Right lobe of liver (tissue), 6 donors: ENCODE results near the gene NPY4R. TPM values are rescaled to one million over a fixed set of nuclear protein-coding genes. Genes with fewer than 3 reads are reported as not detected.
"Not testable (repeated sequence)": the region's sequence is repeated elsewhere in the genome, so short reads cannot be mapped to it uniquely, and the experiment has no call there.

Source experiments
- ATAC-seq, 4 donors: fragments of 200-7000 bp; cut with Tn5 transposase; one replicate each; pipeline ENCODE4 v1.9.1; 2020; ENCODE audit warnings: mild to moderate bottlenecking in 4 of 4, moderate library complexity in 4 of 4
- DNase-seq, 3 donors: peaks; one replicate each; pipeline ENCODE4 v3.0.0-alpha.2; 2020
- H3K27ac ChIP-seq, 3 donors: fragments of 200-600 bp; one replicate each; pipeline ENCODE4 v1.8.0; 2022
- H3K27me3 ChIP-seq, 2 donors: fragments of 200-600 bp; one replicate each; pipeline ENCODE4 v1.8.0; 2022
- H3K36me3 ChIP-seq, 4 donors: fragments of 200-600 bp; sonication (generic) in 1 of 4; one replicate each; pipeline versions ENCODE4 v1.5.1 to v1.8.0; 2017 to 2022; ENCODE audit warnings: control low read depth in 1 of 4
- H3K4me1 ChIP-seq, 4 donors: fragments of 200-600 bp; sonication (generic) in 1 of 4; one replicate each; pipeline versions ENCODE4 v1.5.1 to v1.8.0; 2017 to 2022; ENCODE audit warnings: control low read depth in 1 of 4
- H3K4me3 ChIP-seq, 3 donors: fragments of 200-600 bp; one replicate each; pipeline ENCODE4 v1.8.0; 2022
- H3K9me3 ChIP-seq, 4 donors: fragments of 200-600 bp; sonication (generic) in 1 of 4; one replicate each; pipeline versions ENCODE4 v1.5.1 to v1.8.0; 2017 to 2022; ENCODE audit warnings: control low read depth in 1 of 4
- CTCF ChIP-seq, 4 donors: fragments of 200-600 bp in 3 of 4; fragments of 450-650 bp in 1 of 4; IDR thresholded peaks; one replicate each; pipeline versions ENCODE4 v1.5.1 to v1.8.0; 2016 to 2022; ENCODE audit warnings: antibody characterized with exemption in 4 of 4, mild to moderate bottlenecking in 2 of 4
- WGBS: methylation state at CpG from one replicate; pipeline ENCODE4 v1.1.6; 2018; ENCODE audit warnings: low coverage, low lambda C conversion rate; ENCODE audit not compliant: insufficient coverage; ENCODE audit errors: missing lambda C conversion rate; 5-methylcytosine and 5-hydroxymethylcytosine counted together
- intact Hi-C, 2 donors: fragments of 100-400 bp; cut with DNase I; formaldehyde crosslinking; loops; one replicate each; pipeline versions ENCODE4 v1.11.2 to v1.14.1; 2022
- total RNA-seq, 6 experiments: library from RNA; depleted of rRNA in 2 of 6; stranded (reverse); fragments of >200 nt in 2 of 6; fragmentation: NEBNext Ultra II Directional in 3 of 6; extraction: Animal tissue kit (Norgen Biotek cat#: 25700) in 3 of 6; gene quantifications; one replicate each; pipeline versions ENCODE4 v1.1.0 to v1.2.4, GENCODE V29; 2016 to 2023
- donor health status: DM: no; HTN: yes; CAD: no.
- donor health status: DM: no; HTN: no; CAD: no.
- donor health status: DM: no; HTN: no; CAD: no.
- donor health status: DM: no; HTN: yes; CAD: no.
- donor health status: DM: no; HTN: yes; CAD: no.

Gene NPY4R
- total RNA-seq, 6 experiments from 2014 or later, result not detected

- H3K9me3 ChIP-seq, H3K27ac ChIP-seq, H3K4me1 ChIP-seq, DNase-seq, intact Hi-C loops, H3K4me3 ChIP-seq, H3K36me3 ChIP-seq, H3K27me3 ChIP-seq: not testable (repeated sequence)
- ATAC-seq, result peak; percentile 81 to 95 (median 88)
- no CpG with 5 or more reads among the region's 4 CpGs for WGBS
- TF ChIP-seq CTCF (IDR thresholded peaks at IDR 0.05), result peak in 3 of 4 donors; percentile 28 to 35 (median 30)
Measured at GRCh38 chr10:46468119-46468809, 2.5 kb upstream of the NPY4R start.

GRCh38 chr10:46463608-46464007 lies 2.1 kb downstream of the NPY4R start:
- intact Hi-C loops, DNase-seq, H3K4me3 ChIP-seq, H3K27me3 ChIP-seq, ATAC-seq, H3K36me3 ChIP-seq, H3K9me3 ChIP-seq, H3K4me1 ChIP-seq, H3K27ac ChIP-seq: not testable (repeated sequence)
- no CpG with 5 or more reads among the region's 2 CpGs for WGBS

GRCh38 chr10:46462276-46462675 lies 3.5 kb downstream of the NPY4R start:
- H3K27me3 ChIP-seq, ATAC-seq, H3K4me3 ChIP-seq, H3K27ac ChIP-seq, H3K4me1 ChIP-seq, H3K36me3 ChIP-seq, intact Hi-C loops, DNase-seq, H3K9me3 ChIP-seq: not testable (repeated sequence)
- 78% methylated on average over 6 of the region's 10 CpGs for WGBS

GRCh38 chr10:46459579-46459978 lies 6.2 kb downstream of the NPY4R start:
- H3K27ac ChIP-seq, H3K4me1 ChIP-seq, H3K27me3 ChIP-seq, intact Hi-C loops, H3K9me3 ChIP-seq, DNase-seq, H3K4me3 ChIP-seq, H3K36me3 ChIP-seq, ATAC-seq: not testable (repeated sequence)
- no CpG with 5 or more reads among the region's 7 CpGs for WGBS

- H3K9me3 ChIP-seq, H3K27me3 ChIP-seq, intact Hi-C loops, H3K36me3 ChIP-seq, H3K4me1 ChIP-seq, DNase-seq, H3K4me3 ChIP-seq, H3K27ac ChIP-seq: not testable (repeated sequence)
- ATAC-seq, result peak; percentile 94 to 97 (median 96)
- WGBS, result no CpG with 5 or more reads among the region's 3 CpGs
Measured at GRCh38 chr10:46457071-46457470, 8.7 kb downstream of the NPY4R start.

GRCh38 chr10:46455992-46456391 lies 9.8 kb downstream of the NPY4R start:
- H3K9me3 ChIP-seq, H3K27me3 ChIP-seq, H3K27ac ChIP-seq, H3K4me1 ChIP-seq, ATAC-seq, intact Hi-C loops, DNase-seq, H3K4me3 ChIP-seq, H3K36me3 ChIP-seq: not testable (repeated sequence)
- WGBS, result no CpG with 5 or more reads among the region's 2 CpGs

- H3K4me3 ChIP-seq, H3K27me3 ChIP-seq, H3K36me3 ChIP-seq, H3K9me3 ChIP-seq, intact Hi-C loops, H3K4me1 ChIP-seq, H3K27ac ChIP-seq: not testable (repeated sequence)
- ATAC-seq (peak in 3 of 4 donors; percentile 14 to 35 (median 24)), DNase-seq (peak in 1 of 3 donors; percentile 37)
- WGBS, result no CpG with 5 or more reads among the region's 1 CpG
Measured at GRCh38 chr10:46451365-46451764, 14.4 kb downstream of the NPY4R start.

- 89% methylated on average over 7 of the region's 8 CpGs for WGBS
- H3K4me3 ChIP-seq, H3K4me1 ChIP-seq, H3K9me3 ChIP-seq, H3K27ac ChIP-seq, H3K27me3 ChIP-seq, H3K36me3 ChIP-seq, intact Hi-C loops: not testable (repeated sequence)
- ATAC-seq (peak in 1 of 4 donors; percentile 13), DNase-seq (peak in 1 of 3 donors; percentile 42)
Measured at GRCh38 chr10:46450829-46451228, 14.9 kb downstream of the NPY4R start.

- H3K27ac ChIP-seq, H3K4me3 ChIP-seq, intact Hi-C loops, H3K9me3 ChIP-seq, DNase-seq, H3K4me1 ChIP-seq, H3K36me3 ChIP-seq, H3K27me3 ChIP-seq: not testable (repeated sequence)
- ATAC-seq, result peak in 1 of 4 donors; percentile 11
- WGBS, result no CpG with 5 or more reads among the region's 5 CpGs
Measured at GRCh38 chr10:46447439-46447838, 18.3 kb downstream of the NPY4R start.

GRCh38 chr10:46445389-46446122 lies 20.2 kb downstream of the NPY4R start:
- DNase-seq, H3K27me3 ChIP-seq, H3K4me1 ChIP-seq, H3K27ac ChIP-seq, H3K4me3 ChIP-seq, H3K9me3 ChIP-seq, H3K36me3 ChIP-seq, ATAC-seq, intact Hi-C loops: not testable (repeated sequence)
- 73% methylated on average over 2 of the region's 8 CpGs for WGBS
